AG04450 (cell line): Measurements from ENCODE around the gene DUSP1. TPM values are rescaled to one million over a fixed set of nuclear protein-coding genes. Genes with fewer than 3 reads are reported as not detected.
A peak's percentile ranks its signal among the peaks of the same experiment; 100 is the strongest.

ENCODE experiments used
- CTCF ChIA-PET: fragments of 300-600, 350-600 bp; formaldehyde crosslinking; extraction: SDS; loops from one replicate; lab custom pipeline; 2022; ENCODE audit warnings: antibody characterized with exemption, inconsistent platforms; lab: Charles Lee
- POLR2A ChIA-PET: fragments of 350-600 bp; formaldehyde crosslinking; extraction: SDS; loops from one replicate; lab custom pipeline; 2021; ENCODE audit warnings: antibody characterized with exemption, inconsistent platforms; lab: Yijun Ruan, JAX
- DNase-seq: peaks from one replicate; pipeline ENCODE4 v3.0.0-alpha.2; 2011; ENCODE audit warnings: low read depth, low spot score
- H3K27ac ChIP-seq: one replicate; pipeline ENCODE4 v1.5.1; 2012; ENCODE audit warnings: low read depth, low read length, control low read depth
- H3K27me3 ChIP-seq: one replicate; pipeline ENCODE4 v1.6.0; 2012; ENCODE audit warnings: low read length; ENCODE audit not compliant: control insufficient read depth, insufficient read depth
- H3K4me3 ChIP-seq: 2 replicates; pipeline ENCODE4 v1.5.1; 2011; ENCODE audit warnings: mild to moderate bottlenecking, low read depth, low read length, control low read depth
- H3K9me3 ChIP-seq: 2 replicates; pipeline ENCODE4 v1.5.1; 2012; ENCODE audit warnings: low read length; ENCODE audit not compliant: control insufficient read depth, insufficient read depth
- CTCF ChIP-seq: IDR thresholded peaks from 2 replicates; pipeline ENCODE4 v1.5.1; 2011; ENCODE audit warnings: low read depth, low read length, control low read depth, inconsistent platforms
- polyA plus RNA-seq: library from polyadenylated mRNA; depleted of rRNA; stranded (reverse); fragments of >200 nt; gene quantifications from 2 replicates; pipeline ENCODE4 v1.2.3, GENCODE V29; 2011

DUSP1 gene
- polyA plus RNA-seq, 1 experiment: 98.8 TPM

DNA sequence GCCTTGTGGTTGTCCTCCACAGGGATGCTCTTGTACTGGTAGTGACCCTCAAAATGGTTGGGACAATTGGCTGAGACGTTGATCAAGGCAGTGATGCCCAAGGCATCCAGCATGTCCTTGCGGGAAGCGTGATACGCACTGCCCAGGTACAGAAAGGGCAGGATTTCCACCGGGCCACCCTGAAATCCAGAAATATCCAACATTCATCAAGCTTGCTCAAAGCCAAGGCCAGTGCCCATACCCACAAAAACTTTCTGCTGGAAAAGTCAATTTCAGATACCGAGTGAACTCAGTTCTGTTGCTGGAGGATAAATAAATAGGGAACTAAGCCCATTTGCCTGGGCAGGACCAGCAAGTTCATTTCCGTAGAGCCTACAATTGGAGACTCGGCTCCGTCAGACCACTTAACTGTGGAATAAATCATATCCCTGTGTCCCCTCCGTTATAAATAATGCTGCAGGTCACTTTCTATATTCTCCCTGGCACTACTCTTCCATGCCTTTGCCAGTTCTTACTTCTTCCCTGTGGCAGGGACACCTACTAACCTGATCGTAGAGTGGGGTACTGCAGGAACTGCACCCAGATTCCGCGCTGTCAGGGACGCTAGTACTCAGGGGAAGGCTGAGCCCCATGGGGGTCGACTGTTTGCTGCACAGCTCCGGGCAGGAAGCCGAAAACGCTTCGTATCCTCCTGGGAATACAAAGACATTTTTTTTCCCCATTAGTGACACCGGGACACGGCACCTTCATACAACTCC lies 1.2 kb downstream of the DUSP1 start:
- peak overlapping the region; percentile 100 for H3K4me3 ChIP-seq
- POLR2A ChIA-PET: interaction anchor here (0.6 to 5.0 kb wide), 20 partner anchors 12 to 181 kb away, joined by 3 to 104 read pairs (median 13); no protein-coding TSS in a partner anchor

DNA sequence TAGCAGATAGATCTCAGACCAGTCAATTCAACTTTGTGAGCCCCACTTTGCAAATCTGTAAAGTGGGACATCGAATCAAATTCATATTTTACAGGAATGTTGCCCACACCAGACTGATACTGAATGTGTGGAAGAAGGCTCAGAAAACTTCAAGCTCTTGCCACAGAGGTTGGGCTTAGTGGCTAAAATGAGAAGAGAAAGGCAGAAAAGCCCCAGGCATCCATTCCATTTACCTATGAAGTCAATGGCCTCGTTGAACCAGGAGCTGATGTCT lies 1.7 kb downstream of the DUSP1 start:
- Histone ChIP-seq H3K4me3 (peak overlapping the region; percentile 100), H3K27me3 (no peaks in the 10 kb centered on the region), H3K9me3 (peaks cover 3% of the 10 kb centered on the region; the same call in 1 of the 2 replicates), H3K27ac (peak overlapping the region; percentile 98)
- no peak for TF ChIP-seq CTCF
- no peak for DNase-seq
- CTCF ChIA-PET: interaction anchor here (5.2 kb wide), 1 partner anchor 163 kb away, joined by 39 read pairs; no protein-coding TSS in a partner anchor
- POLR2A ChIA-PET: interaction anchor here (0.6 to 5.0 kb wide), 7 partner anchors 29 to 162 kb away, joined by 3 to 104 read pairs (median 25); no protein-coding TSS in a partner anchor

More for the DNA sequence above, 1.2 kb downstream of the DUSP1 start:
- peaks cover 3% of the 10 kb centered on the region; the same call in 1 of the 2 replicates for H3K9me3 ChIP-seq
- peak overlapping the region; percentile 98 for H3K27ac ChIP-seq
- H3K27me3 ChIP-seq: no peaks in the 10 kb centered on the region
- CTCF ChIA-PET: interaction anchor here (0.6 to 5.2 kb wide), 3 partner anchors 159 to 319 kb away, joined by 3 to 39 read pairs (median 10); no protein-coding TSS in a partner anchor
- no peak for TF ChIP-seq CTCF
- DNase-seq: no peak

- Histone ChIP-seq H3K27me3 (no peaks in the 10 kb centered on the region), H3K9me3 (peaks cover 3% of the 10 kb centered on the region; the same call in 1 of the 2 replicates), H3K4me3 (peak overlapping the region; percentile 100), H3K27ac (peak overlapping the region; percentile 98)
- TF ChIP-seq CTCF: no peak
- no peak for DNase-seq
- ChIA-PET POLR2A (interaction anchor here (0.5 to 5.0 kb wide), 6 partner anchors 31 to 163 kb away, joined by 3 to 104 read pairs (median 6); no protein-coding TSS in a partner anchor), CTCF (interaction anchor here (5.2 kb wide), 1 partner anchor 163 kb away, joined by 39 read pairs; no protein-coding TSS in a partner anchor)
Measured at GRCh38 chr5:172768573-172769341, 2.2 kb downstream of the DUSP1 start.

GRCh38 chr5:172768098-172768572 lies 2.9 kb downstream of the DUSP1 start:
- POLR2A ChIA-PET: interaction anchor here (0.5 to 5.0 kb wide), 5 partner anchors 32 to 163 kb away, joined by 3 to 104 read pairs (median 7); no protein-coding TSS in a partner anchor

More at GRCh38 chr5:172768098-172768572, 2.9 kb downstream of the DUSP1 start:
- peak overlapping the region; percentile 98 for H3K27ac ChIP-seq
- no peaks in the 10 kb centered on the region for H3K27me3 ChIP-seq
- H3K9me3 ChIP-seq: peaks cover 3% of the 10 kb centered on the region; the same call in 1 of the 2 replicates
- CTCF ChIA-PET: interaction anchor here (1.3 to 5.2 kb wide), 2 partner anchors 51 to 164 kb away, joined by 6 to 39 read pairs; no protein-coding TSS in a partner anchor
- no peak for DNase-seq
- no peak for TF ChIP-seq CTCF
- H3K4me3 ChIP-seq: peak overlapping the region; percentile 100
